ENCODE measurements around the gene ISYNA1.

GRCh38 chr19:18473003-18473705, 35.2 kb upstream of the ISYNA1 start:
- TF ChIP-seq EP300 (IDR thresholded peaks at IDR 0.05) (no peak), CTCF (IDR thresholded peaks at IDR 0.05) (no peak)
